HepG2 (cell line): ENCODE results near the gene CLDN9. TPM values are rescaled to one million over a fixed set of nuclear protein-coding genes. Genes with fewer than 3 reads are reported as not detected.

Experiments used
- FOXK1 ChIP-seq: sonication (generic); formaldehyde crosslinking; IDR thresholded peaks from 2 replicates; pipeline ENCODE4 v1.4.0; 2020; ENCODE audit warnings: low read depth, missing genetic modification reagents, borderline replicate concordance
- FOXK2 ChIP-seq: fragments of 450-650 bp; IDR thresholded peaks from 2 replicates; pipeline ENCODE4 v1.6.1; 2016
- GMEB1 ChIP-seq: sonication (generic); formaldehyde crosslinking; IDR thresholded peaks from 2 replicates; pipeline ENCODE4 v1.5.1; 2020; ENCODE audit warnings: missing genetic modification reagents, mild to moderate bottlenecking, borderline replicate concordance
- LCORL ChIP-seq, 2 experiments: fragments of 450-650 bp in 1 of 2; sonication (generic) in 1 of 2; formaldehyde crosslinking in 1 of 2; IDR thresholded peaks; 2 replicates each; pipeline versions ENCODE4 v1.5.0 to v1.6.1; 2017 to 2020; ENCODE audit warnings: antibody characterized with exemption in 1 of 2, missing genetic modification reagents in 1 of 2
- PAF1 ChIP-seq: IDR thresholded peaks from 2 replicates; pipeline ENCODE4 v1.6.1; 2016; ENCODE audit warnings: missing genetic modification reagents, missing compliant biosample characterization
- SMAD1 ChIP-seq: sonication (generic); formaldehyde crosslinking; IDR thresholded peaks from 2 replicates; pipeline ENCODE4 v1.4.0; 2020; ENCODE audit warnings: missing genetic modification reagents, low read depth, mild to moderate bottlenecking, borderline replicate concordance
- ZNF3 ChIP-seq: IDR thresholded peaks from 2 replicates; pipeline ENCODE4 v1.7.0; 2017; ENCODE audit warnings: inconsistent platforms
- ZNF33B ChIP-seq: sonication (generic); formaldehyde crosslinking; IDR thresholded peaks from 2 replicates; pipeline ENCODE4 v1.5.1; 2020; ENCODE audit warnings: mild to moderate bottlenecking, missing genetic modification reagents
- ZNF34 ChIP-seq: sonication (generic); formaldehyde crosslinking; IDR thresholded peaks from 2 replicates; pipeline ENCODE4 v1.4.0; 2020; ENCODE audit warnings: mild to moderate bottlenecking, missing genetic modification reagents, borderline replicate concordance
- ZNF451 ChIP-seq: sonication (generic); formaldehyde crosslinking; IDR thresholded peaks from 2 replicates; pipeline ENCODE4 v1.5.0; 2020; ENCODE audit warnings: mild to moderate bottlenecking, missing genetic modification reagents
- ZNF724P ChIP-seq: sonication (generic); formaldehyde crosslinking; IDR thresholded peaks from 2 replicates; pipeline ENCODE4 v1.8.0; 2022; ENCODE audit warnings: missing genetic modification reagents, borderline replicate concordance
- polyA plus RNA-seq, 8 experiments: library from polyadenylated mRNA; depleted of rRNA in 3 of 8; stranded (reverse) in 7 of 8; unstranded in 1 of 8; fragments of >200 nt; fragmentation: Illumina TruSeq in 4 of 8; extraction: Trizol in 4 of 8; gene quantifications; 2 replicates each; pipeline versions ENCODE4 v1.2.1 to v1.2.3, GENCODE V29; 2011 to 2016; ENCODE audit warnings: low read depth in 4 of 8, missing spikeins in 1 of 8, mixed read lengths in 1 of 8; ENCODE audit not compliant: insufficient read depth in 1 of 8
- total RNA-seq, 5 experiments: library from RNA; depleted of rRNA; stranded (reverse); fragments of >200 nt; fragmentation: Illumina TruSeq; extraction: Trizol; gene quantifications; 2 replicates each; pipeline ENCODE4 v1.2.3, GENCODE V29; 2016; ENCODE audit warnings: low read depth in 1 of 5
- TF ChIP-seq, protein P1 (sequence below): sonication (generic); formaldehyde crosslinking; IDR thresholded peaks from 2 replicates; pipeline ENCODE4 v1.8.0; 2022; ENCODE audit warnings: mild to moderate bottlenecking, missing genetic modification reagents, borderline replicate concordance
- TF ChIP-seq, protein P2 (sequence below): sonication (generic); formaldehyde crosslinking; IDR thresholded peaks from 2 replicates; pipeline ENCODE4 v1.4.0; 2020; ENCODE audit warnings: mild to moderate bottlenecking, missing genetic modification reagents
- TF ChIP-seq, protein P3 (sequence below): sonication (generic); formaldehyde crosslinking; IDR thresholded peaks from 2 replicates; pipeline ENCODE4 v1.5.0; 2020; ENCODE audit warnings: mild to moderate bottlenecking, missing genetic modification reagents

The CLDN9 gene
- total and polyA plus RNA-seq, 2 of the 13 experiments (the other 11 are each of a cell fraction or from before 2014, with no cell fraction given): 0.15 to 0.26 TPM

GRCh38 chr16:3022684-3023414 is 10.1 kb downstream of the CLDN9 start (continued):
- TF ChIP-seq ZNF3 (no peak), ZNF33B (CRISPR knock-in tag) (no peak), ZNF34 (no peak), GMEB1 (CRISPR knock-in tag) (no peak), ZNF724P (CRISPR knock-in tag) (no peak), FOXK1 (CRISPR knock-in tag) (no peak), ZNF451 (CRISPR knock-in tag) (no peak), SMAD1 (CRISPR knock-in tag) (no peak), PAF1 (CRISPR knock-in tag) (no peak), FOXK2 (no peak), LCORL (IDR thresholded peaks at IDR 0.05) (no peak), LCORL (CRISPR knock-in tag; IDR thresholded peaks at IDR 0.05) (no peak)
- TF ChIP-seq, protein P1, sequence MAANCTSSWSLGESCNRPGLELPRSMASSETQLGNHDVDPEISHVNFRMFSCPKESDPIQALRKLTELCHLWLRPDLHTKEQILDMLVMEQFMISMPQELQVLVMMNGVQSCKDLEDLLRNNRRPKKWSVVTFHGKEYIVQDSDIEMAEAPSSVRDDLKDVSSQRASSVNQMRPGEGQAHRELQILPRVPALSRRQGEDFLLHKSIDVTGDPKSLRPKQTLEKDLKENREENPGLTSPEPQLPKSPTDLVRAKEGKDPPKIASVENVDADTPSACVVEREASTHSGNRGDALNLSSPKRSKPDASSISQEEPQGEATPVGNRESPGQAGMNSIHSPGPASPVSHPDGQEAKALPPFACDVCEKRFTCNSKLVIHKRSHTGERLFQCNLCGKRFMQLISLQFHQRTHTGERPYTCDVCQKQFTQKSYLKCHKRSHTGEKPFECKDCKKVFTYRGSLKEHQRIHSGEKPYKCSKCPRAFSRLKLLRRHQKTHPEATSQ (CRISPR knock-in tag): no peak
- TF ChIP-seq, protein P2, sequence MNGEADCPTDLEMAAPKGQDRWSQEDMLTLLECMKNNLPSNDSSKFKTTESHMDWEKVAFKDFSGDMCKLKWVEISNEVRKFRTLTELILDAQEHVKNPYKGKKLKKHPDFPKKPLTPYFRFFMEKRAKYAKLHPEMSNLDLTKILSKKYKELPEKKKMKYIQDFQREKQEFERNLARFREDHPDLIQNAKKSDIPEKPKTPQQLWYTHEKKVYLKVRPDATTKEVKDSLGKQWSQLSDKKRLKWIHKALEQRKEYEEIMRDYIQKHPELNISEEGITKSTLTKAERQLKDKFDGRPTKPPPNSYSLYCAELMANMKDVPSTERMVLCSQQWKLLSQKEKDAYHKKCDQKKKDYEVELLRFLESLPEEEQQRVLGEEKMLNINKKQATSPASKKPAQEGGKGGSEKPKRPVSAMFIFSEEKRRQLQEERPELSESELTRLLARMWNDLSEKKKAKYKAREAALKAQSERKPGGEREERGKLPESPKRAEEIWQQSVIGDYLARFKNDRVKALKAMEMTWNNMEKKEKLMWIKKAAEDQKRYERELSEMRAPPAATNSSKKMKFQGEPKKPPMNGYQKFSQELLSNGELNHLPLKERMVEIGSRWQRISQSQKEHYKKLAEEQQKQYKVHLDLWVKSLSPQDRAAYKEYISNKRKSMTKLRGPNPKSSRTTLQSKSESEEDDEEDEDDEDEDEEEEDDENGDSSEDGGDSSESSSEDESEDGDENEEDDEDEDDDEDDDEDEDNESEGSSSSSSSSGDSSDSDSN (CRISPR knock-in tag): no peak
- TF ChIP-seq, protein P3, sequence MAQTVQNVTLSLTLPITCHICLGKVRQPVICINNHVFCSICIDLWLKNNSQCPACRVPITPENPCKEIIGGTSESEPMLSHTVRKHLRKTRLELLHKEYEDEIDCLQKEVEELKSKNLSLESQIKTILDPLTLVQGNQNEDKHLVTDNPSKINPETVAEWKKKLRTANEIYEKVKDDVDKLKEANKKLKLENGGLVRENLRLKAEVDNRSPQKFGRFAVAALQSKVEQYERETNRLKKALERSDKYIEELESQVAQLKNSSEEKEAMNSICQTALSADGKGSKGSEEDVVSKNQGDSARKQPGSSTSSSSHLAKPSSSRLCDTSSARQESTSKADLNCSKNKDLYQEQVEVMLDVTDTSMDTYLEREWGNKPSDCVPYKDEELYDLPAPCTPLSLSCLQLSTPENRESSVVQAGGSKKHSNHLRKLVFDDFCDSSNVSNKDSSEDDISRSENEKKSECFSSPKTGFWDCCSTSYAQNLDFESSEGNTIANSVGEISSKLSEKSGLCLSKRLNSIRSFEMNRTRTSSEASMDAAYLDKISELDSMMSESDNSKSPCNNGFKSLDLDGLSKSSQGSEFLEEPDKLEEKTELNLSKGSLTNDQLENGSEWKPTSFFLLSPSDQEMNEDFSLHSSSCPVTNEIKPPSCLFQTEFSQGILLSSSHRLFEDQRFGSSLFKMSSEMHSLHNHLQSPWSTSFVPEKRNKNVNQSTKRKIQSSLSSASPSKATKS (CRISPR knock-in tag): no peak
